ENCODE data around the gene AMIGO3.

AMIGO3 gene

DNA sequence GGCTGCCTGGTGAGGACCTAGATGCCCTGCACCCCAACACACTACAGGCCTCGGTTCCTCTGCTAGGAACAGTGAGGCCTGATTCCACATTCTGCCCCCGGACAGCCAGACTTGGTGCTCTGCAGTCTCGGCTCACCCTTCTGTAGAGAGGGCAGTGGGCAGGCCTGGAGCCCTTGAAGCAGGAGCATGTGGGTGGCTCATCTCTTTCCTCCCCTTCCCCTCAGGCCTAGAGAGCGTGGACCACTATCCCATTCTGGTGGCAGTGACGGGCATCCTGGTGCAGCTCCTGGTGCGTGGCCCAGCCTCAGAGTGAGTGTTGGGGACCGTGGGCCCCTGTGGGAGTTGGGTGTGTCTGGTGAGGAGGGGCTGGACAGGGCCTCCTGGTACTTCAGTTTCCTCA lies 3.3 kb downstream of the AMIGO3 start:
- H3K36me3 ChIP-seq (replicated peaks) = peaks cover 7% of the 10 kb centered on the region
- TF ChIP-seq, protein P1, sequence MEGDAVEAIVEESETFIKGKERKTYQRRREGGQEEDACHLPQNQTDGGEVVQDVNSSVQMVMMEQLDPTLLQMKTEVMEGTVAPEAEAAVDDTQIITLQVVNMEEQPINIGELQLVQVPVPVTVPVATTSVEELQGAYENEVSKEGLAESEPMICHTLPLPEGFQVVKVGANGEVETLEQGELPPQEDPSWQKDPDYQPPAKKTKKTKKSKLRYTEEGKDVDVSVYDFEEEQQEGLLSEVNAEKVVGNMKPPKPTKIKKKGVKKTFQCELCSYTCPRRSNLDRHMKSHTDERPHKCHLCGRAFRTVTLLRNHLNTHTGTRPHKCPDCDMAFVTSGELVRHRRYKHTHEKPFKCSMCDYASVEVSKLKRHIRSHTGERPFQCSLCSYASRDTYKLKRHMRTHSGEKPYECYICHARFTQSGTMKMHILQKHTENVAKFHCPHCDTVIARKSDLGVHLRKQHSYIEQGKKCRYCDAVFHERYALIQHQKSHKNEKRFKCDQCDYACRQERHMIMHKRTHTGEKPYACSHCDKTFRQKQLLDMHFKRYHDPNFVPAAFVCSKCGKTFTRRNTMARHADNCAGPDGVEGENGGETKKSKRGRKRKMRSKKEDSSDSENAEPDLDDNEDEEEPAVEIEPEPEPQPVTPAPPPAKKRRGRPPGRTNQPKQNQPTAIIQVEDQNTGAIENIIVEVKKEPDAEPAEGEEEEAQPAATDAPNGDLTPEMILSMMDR (IDR thresholded peaks at IDR 0.05; ENCODE audit: low read depth, low read length, missing control alignments) = no peak
- no peak overlapping the region for H3K27ac ChIP-seq
- DNase-seq = no peak
- H3K27me3 ChIP-seq (replicated peaks) = no peaks in the 10 kb centered on the region
- no peak overlapping the region for H3K4me3 ChIP-seq (ENCODE audit: low read depth, low read length)
- in situ Hi-C loops (cut with HindIII; ENCODE audit: low pct_ligation_motif_present, low sequenced_read_pairs) = no loop called here

DNA sequence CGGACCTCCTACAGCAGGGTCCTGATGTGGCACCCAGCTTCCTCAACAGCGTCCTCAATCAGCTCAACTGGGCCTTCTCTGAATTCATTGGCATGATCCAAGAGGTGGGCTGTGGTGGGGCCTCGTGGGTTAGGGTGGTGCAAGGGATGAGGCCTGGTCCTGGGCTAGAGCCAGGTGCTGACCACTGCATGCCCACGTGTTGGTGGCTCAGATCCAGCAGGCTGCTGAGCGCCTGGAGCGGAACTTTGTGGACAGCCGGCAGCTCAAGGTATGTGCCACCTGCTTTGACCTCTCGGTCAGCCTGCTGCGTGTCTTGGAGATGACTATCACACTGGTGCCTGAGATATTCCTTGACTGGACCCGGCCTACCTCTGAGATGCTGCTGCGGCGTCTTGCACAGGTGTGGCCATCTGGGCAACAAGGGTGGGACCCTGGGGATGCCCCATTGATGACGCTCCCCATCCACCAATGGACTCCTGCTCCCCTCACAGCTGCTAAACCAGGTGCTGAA lies 3.8 kb downstream of the AMIGO3 start:
- TF ChIP-seq, protein P1 (IDR thresholded peaks at IDR 0.05; ENCODE audit: low read depth, low read length, missing control alignments) = no peak
- Histone ChIP-seq H3K27me3 (replicated peaks) (no peaks in the 10 kb centered on the region), H3K27ac (no peak overlapping the region), H3K36me3 (replicated peaks) (peaks cover 2% of the 10 kb centered on the region), H3K4me3 (ENCODE audit: low read depth, low read length) (no peak overlapping the region)
- in situ Hi-C loops (cut with HindIII; ENCODE audit: low pct_ligation_motif_present, low sequenced_read_pairs) = no loop called here
- no peak for DNase-seq

DNA sequence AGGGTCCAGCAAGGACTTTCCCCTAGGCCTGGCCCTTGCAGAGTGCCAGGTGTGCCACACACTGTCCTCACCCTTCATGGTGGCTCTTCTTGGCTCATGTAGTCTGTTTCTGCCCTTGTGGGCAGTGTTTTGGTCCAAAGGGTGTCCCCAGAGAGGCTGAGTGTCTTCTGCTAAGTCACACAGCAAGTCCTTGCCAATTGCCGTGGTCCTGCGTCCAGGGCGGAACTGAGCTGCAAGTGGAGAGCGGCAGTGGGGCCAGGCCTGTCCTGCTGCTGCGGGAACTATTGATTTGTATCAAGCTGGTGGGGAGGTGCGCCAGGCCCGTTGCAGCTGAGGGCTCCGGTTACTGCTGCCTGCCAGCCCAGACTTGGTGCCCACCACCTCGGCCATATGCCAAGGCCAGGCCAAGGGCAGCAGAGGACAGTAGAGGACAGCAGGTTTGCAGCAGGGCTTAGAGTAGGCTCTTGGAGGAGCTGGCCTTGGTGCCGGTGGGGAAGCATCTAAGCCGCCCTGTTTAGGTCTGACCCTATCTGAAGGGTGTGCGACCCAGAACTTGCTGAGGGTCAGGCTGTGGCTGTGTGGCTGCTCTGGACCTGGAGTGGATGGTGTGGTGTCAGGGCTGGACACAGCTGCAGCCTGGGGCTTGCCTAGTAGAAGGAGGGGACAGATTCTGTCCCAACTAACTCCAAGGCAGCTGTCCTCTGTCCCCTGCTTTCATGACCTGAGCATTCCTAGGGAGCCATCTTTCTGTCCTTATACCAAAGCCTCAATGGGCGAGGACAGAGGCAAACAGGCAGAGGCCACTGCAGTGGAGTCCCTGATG lies 4.5 kb downstream of the AMIGO3 start:
- H3K36me3 ChIP-seq (replicated peaks) = no peaks in the 10 kb centered on the region
- in situ Hi-C loops (cut with HindIII; ENCODE audit: low pct_ligation_motif_present, low sequenced_read_pairs) = no loop called here
- TF ChIP-seq, protein P1 (IDR thresholded peaks at IDR 0.05; ENCODE audit: low read depth, low read length, missing control alignments) = no peak
- H3K4me3 ChIP-seq (ENCODE audit: low read depth, low read length) = no peak overlapping the region
- no peak overlapping the region for H3K27ac ChIP-seq
- no peak for DNase-seq
- no peaks in the 10 kb centered on the region for H3K27me3 ChIP-seq (replicated peaks)

DNA sequence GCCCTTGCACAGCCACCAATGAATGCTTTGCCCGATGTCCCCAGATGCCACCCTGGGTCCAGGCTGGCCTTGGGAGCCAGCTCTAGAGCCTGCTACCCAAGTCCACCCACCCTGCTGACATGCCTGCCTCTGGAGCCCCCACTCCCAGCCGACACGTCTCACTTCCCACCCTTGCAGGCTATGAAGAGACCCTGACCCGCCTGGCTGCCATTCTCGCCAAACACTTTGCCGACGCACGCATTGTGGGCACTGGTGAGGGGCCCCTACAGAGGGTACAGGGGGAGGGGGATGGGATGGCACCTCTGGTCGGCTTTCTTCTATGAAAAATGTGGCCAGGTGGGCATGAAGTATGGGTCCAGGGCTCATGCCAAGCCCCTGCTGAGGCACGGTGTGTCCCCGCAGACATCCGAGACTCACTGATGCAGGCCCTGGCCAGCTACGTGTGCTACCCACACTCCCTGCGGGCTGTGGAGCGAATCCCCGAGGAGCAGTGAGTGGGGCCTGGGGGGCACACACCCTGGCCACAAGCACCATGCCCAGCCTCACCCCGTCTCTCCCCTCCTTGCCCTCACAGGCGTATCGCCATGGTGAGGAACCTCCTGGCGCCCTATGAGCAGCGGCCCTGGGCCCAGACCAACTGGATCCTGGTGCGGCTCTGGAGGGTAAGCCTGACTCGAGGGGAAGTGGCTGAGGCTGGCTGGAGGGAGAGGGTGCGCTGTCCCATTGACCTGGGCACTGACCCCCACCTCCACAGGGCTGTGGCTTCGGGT lies 6.0 kb downstream of the AMIGO3 start:
- in situ Hi-C loops (cut with HindIII; ENCODE audit: low pct_ligation_motif_present, low sequenced_read_pairs) = no loop called here
- Histone ChIP-seq H3K27ac (no peak overlapping the region), H3K36me3 (replicated peaks) (no peaks in the 10 kb centered on the region), H3K27me3 (replicated peaks) (no peaks in the 10 kb centered on the region), H3K4me3 (ENCODE audit: low read depth, low read length) (no peak overlapping the region)
- TF ChIP-seq, protein P1 (IDR thresholded peaks at IDR 0.05; ENCODE audit: low read depth, low read length, missing control alignments) = no peak
- DNase-seq = no peak

DNA sequence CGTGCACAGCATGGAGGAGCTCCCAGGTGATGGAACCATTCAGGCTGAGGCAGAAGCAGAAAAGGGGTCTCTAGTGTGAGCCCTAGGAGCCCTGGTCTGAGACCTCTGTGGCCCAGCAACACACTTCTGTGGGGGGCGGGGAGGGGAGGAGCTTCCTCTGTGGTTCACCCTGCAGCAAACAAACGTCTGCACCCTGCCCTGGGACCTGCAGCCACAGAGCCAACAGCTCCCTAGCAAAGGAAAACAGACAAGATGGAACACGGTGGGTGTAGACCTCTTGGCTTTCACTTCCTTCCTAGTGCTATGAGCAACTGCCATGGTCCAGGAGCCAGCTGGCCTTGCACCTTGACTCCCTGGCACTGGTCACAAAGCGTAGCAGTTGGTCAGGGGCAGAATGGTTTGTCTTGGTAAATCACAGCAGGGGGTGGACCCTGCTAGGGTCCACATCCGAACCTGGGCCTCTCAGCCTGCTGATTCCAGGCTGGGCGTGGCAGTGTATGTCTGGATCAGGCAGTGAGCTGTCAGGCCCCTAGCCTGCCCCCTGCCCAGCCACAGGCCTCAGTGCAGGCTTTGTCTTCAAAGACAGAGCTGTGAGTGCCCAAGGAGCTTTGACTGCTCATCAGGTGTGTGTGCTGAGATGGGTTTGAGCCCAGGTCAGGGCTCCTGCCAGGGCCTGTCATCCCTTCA lies 6.7 kb downstream of the AMIGO3 start:
- H3K36me3 ChIP-seq (replicated peaks) = no peaks in the 10 kb centered on the region
- H3K27ac ChIP-seq = no peak overlapping the region
- no peak for DNase-seq
- no peak overlapping the region for H3K4me3 ChIP-seq (ENCODE audit: low read depth, low read length)
- H3K27me3 ChIP-seq (replicated peaks) = no peaks in the 10 kb centered on the region
- in situ Hi-C loops (cut with HindIII; ENCODE audit: low pct_ligation_motif_present, low sequenced_read_pairs) = no loop called here
- TF ChIP-seq, protein P1 (IDR thresholded peaks at IDR 0.05; ENCODE audit: low read depth, low read length, missing control alignments) = peak; percentile 9
